NB4 (cell line): Measurements from ENCODE around the gene POLD1.
"Not testable (repeated sequence)": the region's sequence is repeated elsewhere in the genome, so short reads cannot be mapped to it uniquely, and the experiment has no call there.

Source experiments
- DNase-seq: peaks from one replicate; pipeline ENCODE4 v3.0.0; 2010; ENCODE audit warnings: low read depth
- H3K4me3 ChIP-seq: one replicate; pipeline ENCODE4 v1.5.1; 2011; ENCODE audit warnings: mild to moderate bottlenecking, low read depth, low read length, moderate library complexity
- MYC ChIP-seq: IDR thresholded peaks from 2 replicates; pipeline ENCODE4 v1.6.1; 2011; ENCODE audit warnings: low read depth, low read length
- POLR2A ChIP-seq: IDR thresholded peaks from 2 replicates; pipeline ENCODE4 v1.6.1; 2011; ENCODE audit warnings: mild to moderate bottlenecking; ENCODE audit not compliant: insufficient read length; ENCODE audit errors: extremely low read depth
- TF ChIP-seq, protein P1 (sequence below): IDR thresholded peaks from one replicate; pipeline ENCODE4 v1.5.1; 2012; ENCODE audit warnings: low read depth, low read length
- TF ChIP-seq, protein P2 (sequence below): IDR thresholded peaks from 2 replicates; pipeline ENCODE4 v1.6.1; 2011; ENCODE audit warnings: low read depth, low read length

The POLD1 gene

DNA sequence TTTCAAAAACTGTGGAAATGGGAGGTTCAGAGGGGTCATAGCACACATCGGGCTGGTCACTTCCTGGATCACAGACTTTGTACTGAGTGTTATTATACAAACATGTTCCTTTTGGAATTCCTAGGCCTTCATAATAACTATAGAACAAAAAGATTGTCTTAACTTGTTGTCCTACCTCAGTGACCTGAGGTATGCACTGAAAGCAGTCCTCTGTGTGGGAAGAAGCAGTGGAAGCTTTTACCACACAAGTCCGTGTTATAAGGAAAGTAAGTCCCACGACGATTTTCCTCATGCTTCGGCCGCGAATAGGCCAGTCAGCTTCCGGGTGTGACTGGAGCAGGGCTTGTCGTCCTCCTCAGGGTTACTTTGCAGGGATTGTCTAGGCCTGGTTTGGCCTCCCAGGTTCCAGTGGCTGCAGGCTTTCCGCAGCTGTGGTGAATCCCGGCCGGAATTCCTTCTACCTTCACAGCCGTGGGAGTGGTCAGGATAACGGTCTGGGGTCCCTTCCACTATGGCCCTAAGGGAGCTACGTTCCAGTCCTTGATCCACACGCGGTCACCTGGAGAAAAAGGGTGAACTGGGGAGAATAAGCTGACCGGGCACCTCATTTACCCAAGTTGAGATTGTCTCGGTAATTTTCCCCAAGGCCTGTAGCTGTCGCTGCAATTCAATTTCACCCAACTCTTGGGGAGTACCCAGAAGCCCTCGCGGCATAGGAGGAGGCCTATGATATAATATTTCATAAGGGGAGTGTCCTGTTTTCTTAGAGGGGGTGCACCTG is 34.7 kb upstream of the POLD1 start:
- H3K4me3 ChIP-seq: no peak overlapping the region
- TF ChIP-seq, protein P1, sequence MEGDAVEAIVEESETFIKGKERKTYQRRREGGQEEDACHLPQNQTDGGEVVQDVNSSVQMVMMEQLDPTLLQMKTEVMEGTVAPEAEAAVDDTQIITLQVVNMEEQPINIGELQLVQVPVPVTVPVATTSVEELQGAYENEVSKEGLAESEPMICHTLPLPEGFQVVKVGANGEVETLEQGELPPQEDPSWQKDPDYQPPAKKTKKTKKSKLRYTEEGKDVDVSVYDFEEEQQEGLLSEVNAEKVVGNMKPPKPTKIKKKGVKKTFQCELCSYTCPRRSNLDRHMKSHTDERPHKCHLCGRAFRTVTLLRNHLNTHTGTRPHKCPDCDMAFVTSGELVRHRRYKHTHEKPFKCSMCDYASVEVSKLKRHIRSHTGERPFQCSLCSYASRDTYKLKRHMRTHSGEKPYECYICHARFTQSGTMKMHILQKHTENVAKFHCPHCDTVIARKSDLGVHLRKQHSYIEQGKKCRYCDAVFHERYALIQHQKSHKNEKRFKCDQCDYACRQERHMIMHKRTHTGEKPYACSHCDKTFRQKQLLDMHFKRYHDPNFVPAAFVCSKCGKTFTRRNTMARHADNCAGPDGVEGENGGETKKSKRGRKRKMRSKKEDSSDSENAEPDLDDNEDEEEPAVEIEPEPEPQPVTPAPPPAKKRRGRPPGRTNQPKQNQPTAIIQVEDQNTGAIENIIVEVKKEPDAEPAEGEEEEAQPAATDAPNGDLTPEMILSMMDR: no peak
- TF ChIP-seq, protein P2, sequence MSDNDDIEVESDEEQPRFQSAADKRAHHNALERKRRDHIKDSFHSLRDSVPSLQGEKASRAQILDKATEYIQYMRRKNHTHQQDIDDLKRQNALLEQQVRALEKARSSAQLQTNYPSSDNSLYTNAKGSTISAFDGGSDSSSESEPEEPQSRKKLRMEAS: no peak
- TF ChIP-seq POLR2A (no peak), MYC (no peak)
- DNase-seq: no peak

DNA sequence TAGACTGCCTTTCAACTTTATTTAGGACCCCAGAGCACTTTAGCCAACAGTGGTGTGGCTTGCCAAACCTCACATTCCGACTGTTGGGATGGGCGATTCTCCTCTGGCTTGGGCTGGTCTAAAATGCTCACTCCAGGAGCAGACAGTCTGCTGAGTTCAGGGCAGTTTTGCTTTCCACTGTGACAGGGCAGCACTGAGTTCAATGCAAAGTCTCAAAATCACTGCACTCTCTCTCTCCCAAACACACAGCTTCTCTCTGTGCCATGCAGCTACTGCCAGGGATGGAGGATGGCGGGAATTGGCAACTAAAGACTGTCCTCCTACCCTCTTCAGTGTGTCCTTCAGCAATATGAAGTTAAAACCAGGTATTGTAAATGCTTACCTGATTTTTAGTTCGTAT is 31.9 kb upstream of the POLD1 start:
- TF ChIP-seq MYC (no peak), POLR2A (no peak)
- TF ChIP-seq, protein P1: no peak
- TF ChIP-seq, protein P2: no peak
- DNase-seq: no peak
- H3K4me3 ChIP-seq: no peak overlapping the region

DNA sequence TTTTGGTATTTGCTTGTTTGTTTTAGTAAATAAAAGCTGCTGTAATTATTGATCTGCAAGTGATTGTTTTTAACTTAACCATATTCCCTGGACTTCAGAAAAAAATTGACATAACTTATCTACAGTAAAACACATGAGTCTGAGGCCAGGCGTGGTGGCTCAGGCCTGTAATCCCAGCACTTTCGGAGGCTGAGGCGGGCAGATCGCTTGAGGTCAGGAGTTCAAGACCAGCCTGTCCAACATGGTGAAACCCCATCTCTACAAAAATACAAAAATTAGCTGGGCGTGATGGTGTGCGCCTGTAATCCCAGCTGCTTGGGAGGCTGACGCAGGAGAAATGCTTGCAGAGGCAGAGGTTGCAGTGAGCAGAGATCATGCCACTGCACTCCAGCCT is 30.7 kb upstream of the POLD1 start:
- DNase-seq, H3K4me3 ChIP-seq: not testable (repeated sequence)

DNA sequence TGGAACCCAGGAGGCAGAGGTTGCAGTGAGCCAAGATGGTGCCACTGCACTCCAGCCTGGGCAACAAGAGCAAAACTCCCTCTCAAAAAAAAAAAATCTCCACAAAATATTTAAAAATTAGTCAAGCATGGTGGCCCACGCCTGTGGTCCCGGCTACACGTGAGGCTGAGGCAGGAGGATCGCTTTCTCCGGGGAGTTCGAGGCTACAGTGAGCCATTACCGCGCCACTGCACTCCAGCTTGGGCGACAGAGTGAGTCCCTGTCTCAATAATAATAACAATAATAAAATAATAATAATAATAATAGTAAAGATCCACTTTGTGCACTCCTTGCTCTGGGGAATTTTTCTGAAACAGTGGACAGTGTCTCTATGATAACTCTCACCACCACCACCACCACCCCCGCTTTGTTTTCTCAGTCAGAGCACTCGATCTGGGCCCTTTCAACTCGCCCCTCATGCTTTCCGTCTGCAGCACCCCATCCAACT is 27.4 kb upstream of the POLD1 start:
- no peak for DNase-seq
- no peak overlapping the region for H3K4me3 ChIP-seq
- TF ChIP-seq, protein P2: no peak
- TF ChIP-seq MYC: no peak

DNA sequence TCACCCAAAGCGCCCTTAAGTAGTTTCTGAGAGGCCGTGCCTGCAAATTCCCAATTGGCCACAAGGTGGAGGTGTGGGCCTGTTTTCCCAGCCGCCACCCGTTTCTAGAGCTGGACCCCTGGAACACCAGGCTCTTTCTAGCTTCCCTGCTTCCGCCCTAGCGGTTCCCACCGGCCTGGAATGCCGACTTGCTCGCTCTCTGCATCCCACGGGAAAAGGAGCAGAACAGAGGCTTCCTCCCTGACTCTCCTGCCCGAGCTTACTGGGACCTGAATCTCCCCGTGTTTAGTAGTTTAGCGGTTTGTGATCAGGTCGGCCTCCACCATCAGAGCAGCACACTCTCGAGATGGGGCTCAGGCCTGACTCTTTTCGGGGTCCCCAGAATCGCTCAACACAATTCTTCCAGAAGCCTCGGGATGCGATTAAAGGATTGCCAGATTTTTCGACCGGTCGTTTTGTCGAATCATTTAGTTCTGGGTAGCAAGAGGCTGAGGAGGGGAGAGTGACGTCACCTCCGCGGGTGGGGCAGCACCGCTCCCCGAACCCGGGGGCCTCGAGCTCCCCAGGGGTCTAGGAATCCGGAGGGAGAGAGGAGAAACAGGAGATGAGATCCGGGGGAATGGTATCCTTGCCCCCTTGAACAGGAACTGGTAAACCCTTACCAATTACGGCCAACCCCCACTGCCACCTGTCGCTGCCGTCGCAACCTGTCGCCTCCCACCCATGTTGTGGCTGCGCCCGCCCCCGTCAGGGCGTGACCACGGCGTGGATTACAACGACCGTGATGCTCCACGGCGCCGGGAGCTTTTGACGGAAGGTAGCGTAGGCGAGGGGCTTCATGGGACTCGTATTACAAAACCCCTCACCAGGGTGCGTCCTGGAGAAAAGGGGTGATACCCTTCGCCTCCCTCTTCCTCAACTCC is 26.7 kb upstream of the POLD1 start:
- peak; percentile 50 for DNase-seq
- TF ChIP-seq, protein P1: peak; percentile 72
- TF ChIP-seq POLR2A: no peak
- no peak overlapping the region for H3K4me3 ChIP-seq

DNA sequence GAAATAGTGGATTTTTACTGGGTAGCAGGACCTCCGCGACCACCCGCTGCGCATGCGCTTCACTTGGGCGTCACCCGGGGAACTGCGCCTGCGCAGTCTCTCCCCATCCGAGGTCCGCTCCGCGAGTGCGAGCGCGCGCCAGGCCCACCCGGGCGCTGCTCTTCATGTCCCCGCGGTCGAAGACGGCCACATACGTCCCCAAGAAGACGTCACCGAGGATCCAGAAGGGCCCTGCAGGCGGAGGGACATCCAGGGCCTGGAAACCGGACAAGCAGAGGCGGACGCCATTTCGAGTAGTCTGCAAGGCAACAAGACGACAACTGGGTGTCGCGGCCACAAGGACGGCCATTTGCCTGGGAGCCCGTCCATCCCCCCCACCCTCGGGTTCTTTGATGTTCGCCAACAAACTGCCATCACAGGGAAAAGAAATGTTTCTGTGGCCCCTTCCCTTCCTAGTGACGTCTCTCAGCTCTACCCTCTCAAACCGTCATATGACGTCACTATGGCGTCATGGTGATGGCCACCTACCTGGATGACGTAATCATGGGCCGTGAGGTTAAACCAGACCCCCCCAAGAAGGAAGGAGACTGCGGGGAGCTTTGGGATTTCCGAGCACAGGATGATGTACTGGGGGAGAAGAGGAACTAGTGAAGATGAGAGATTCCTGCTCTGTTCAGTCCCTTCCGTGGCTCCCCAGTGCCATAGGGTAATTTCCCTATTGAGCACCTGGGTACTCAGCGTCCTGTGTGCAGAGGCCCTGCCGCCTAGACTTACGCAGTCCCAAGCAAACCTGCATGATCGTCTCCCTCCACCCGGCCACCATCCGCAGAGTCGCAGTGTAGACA is 25.4 kb upstream of the POLD1 start:
- DNase-seq: no peak
- TF ChIP-seq, protein P2: no peak
- no peak for TF ChIP-seq POLR2A
- TF ChIP-seq MYC: no peak
- TF ChIP-seq, protein P1: no peak
- H3K4me3 ChIP-seq: no peak overlapping the region
